Naive B cell (primary cell): Measurements from ENCODE around the gene MCC. TPM values are rescaled to one million over a fixed set of nuclear protein-coding genes. Genes with fewer than 3 reads are reported as not detected.

Experiments used
- ATAC-seq, 2 donors: fragments of 150-1000 bp; cut with Tn5 transposase; 2 replicates each; pipeline ENCODE4 v1.10.0; 2021; ENCODE audit warnings: low read depth in 2 of 2, mild to moderate bottlenecking in 2 of 2, moderate library complexity in 2 of 2
- DNase-seq: peaks from one replicate; pipeline ENCODE4 v3.0.0; 2022
- H3K27ac Mint-ChIP-seq, 6 donors: one replicate each; pipeline ENCODE4 v1.8.0; 2020 to 2022; ENCODE audit warnings: mild to moderate bottlenecking in 6 of 6, mixed read lengths in 6 of 6, moderate library complexity in 5 of 6, inconsistent platforms in 2 of 6
- H3K27me3 Mint-ChIP-seq, 3 donors: one replicate each; pipeline ENCODE4 v1.8.0; 2021 to 2022; ENCODE audit warnings: mixed read lengths in 3 of 3, mild to moderate bottlenecking in 1 of 3
- H3K36me3 Mint-ChIP-seq, 2 donors: one replicate each; pipeline ENCODE4 v1.8.0; 2020 to 2022; ENCODE audit warnings: mixed read lengths in 2 of 2, inconsistent platforms in 1 of 2, mild to moderate bottlenecking in 1 of 2
- H3K4me1 Mint-ChIP-seq, 3 donors: one replicate each; pipeline ENCODE4 v1.8.0; 2020 to 2022; ENCODE audit warnings: mixed read lengths in 3 of 3, inconsistent platforms in 1 of 3, mild to moderate bottlenecking in 1 of 3, moderate library complexity in 1 of 3
- H3K4me3 Mint-ChIP-seq, 8 donors: one replicate each; pipeline ENCODE4 v1.8.0; 2020 to 2022; ENCODE audit warnings: mild to moderate bottlenecking in 8 of 8, mixed read lengths in 8 of 8, moderate library complexity in 8 of 8, inconsistent platforms in 2 of 8
- H3K9me3 Mint-ChIP-seq, 7 donors: one replicate each; pipeline ENCODE4 v1.8.0; 2020 to 2022; ENCODE audit warnings: mixed read lengths in 7 of 7, mild to moderate bottlenecking in 5 of 7, inconsistent platforms in 2 of 7, moderate library complexity in 1 of 7
- polyA plus RNA-seq, 6 donors: library from polyadenylated mRNA; unstranded; fragments of 300-500 nt; fragmentation: Illumina TruSeq; gene quantifications; one replicate each; pipeline ENCODE4 v1.2.3, GENCODE V29; 2021; ENCODE audit warnings: low read depth in 6 of 6

MCC gene
- polyA plus RNA-seq, 6 donors from 2014 or later = 0.16 to 0.56 (median 0.31) TPM; not detected in 1

DNA sequence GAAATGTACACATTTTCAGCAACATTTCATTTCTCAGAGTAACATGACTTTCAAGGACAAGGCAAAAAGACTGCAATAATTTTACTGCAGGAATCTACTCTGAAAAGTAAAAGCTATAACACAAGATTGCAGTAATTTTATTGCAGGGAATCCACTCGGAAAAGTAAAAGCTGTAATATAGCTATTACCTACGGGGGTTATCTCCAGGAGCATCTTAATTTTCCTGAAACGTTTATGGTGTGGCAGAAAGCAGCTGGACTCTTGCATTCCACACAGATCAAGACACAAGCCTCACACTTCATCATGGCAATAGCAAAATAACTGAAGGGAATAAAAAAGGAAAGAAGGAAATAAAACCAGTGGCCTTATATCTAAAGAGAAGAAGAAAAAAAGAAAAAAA is 224.7 kb downstream of the MCC start:
- Mint-ChIP-seq H3K36me3 (no peaks in the 10 kb centered on the region), H3K4me3 (no peak overlapping the region), H3K27me3 (peaks cover 20 to 23% (median 22%) of the 10 kb centered on the region in 3 donors), H3K27ac (no peak overlapping the region), H3K4me1 (no peaks in the 10 kb centered on the region), H3K9me3 (no peaks in the 10 kb centered on the region)
- ATAC-seq (no peak), DNase-seq (no peak)

DNA sequence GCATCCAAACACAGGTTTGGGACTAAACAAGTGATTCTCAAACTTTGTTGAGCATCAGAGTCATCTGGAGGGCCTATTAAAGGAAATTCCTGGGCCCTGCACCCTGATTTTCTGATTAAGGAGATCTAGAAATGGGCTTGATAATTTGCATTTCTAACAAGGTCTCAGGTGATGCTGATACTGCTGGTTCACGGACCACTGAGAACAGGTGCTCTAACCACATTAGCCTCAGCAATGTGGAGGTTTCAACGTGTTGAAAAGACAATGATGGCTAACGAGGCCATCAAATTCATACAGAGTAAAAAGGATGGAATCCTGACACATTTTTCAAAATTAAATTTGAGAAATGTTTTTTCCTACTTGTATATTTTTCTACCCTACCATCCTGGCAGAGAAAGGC is 225.6 kb downstream of the MCC start:
- ATAC-seq (no peak), DNase-seq (no peak)
- no peak overlapping the region for H3K4me3 Mint-ChIP-seq
- no peaks in the 10 kb centered on the region for H3K36me3 Mint-ChIP-seq
- no peaks in the 10 kb centered on the region for H3K4me1 Mint-ChIP-seq
- H3K9me3 Mint-ChIP-seq = no peaks in the 10 kb centered on the region
- no peak overlapping the region for H3K27ac Mint-ChIP-seq
- peaks cover 17 to 19% (median 19%) of the 10 kb centered on the region in 3 donors for H3K27me3 Mint-ChIP-seq

DNA sequence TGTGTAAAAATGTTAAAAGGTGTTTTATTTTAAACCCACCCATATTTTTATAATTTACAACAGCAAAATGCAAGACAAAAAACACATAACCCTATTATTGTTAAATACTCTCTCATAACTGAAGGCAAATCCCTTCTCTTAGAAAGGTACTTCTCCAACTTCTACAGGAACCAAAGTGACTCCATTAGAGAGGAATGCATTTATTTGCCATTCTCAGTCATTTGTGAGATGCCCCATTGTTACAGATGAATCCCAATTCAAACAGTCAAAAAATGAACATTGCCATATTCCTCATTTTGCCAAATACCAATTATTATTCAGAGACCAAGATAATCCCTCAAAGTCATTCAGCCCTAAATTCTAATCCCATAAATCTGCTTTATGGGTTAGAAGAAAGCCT is 229.2 kb downstream of the MCC start:
- no peaks in the 10 kb centered on the region for H3K9me3 Mint-ChIP-seq
- no peak overlapping the region for H3K27ac Mint-ChIP-seq
- no peaks in the 10 kb centered on the region for H3K36me3 Mint-ChIP-seq
- DNase-seq (no peak), ATAC-seq (no peak)
- H3K4me3 Mint-ChIP-seq = no peak overlapping the region
- H3K4me1 Mint-ChIP-seq = no peaks in the 10 kb centered on the region
- peaks cover 13 to 14% (median 13%) of the 10 kb centered on the region in 3 donors for H3K27me3 Mint-ChIP-seq

DNA sequence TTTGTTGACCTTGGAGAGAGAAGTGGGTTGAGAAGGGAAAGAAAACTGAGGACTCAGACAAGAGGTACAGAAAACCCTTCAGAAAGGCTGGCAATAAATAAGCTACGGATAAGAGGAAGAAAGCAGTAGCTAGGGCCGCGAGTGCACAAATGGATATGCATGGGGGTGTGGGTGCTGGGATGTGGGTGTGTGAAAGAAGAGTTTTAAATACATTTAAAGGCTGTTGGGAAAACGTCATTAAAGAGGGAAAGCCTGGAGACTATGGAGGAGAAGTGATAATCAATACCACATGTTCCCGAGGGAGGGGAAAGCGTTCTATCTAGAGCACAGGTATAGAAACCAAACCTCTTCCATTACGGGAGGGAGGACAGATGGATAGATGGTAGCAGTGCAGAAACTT is 230.7 kb downstream of the MCC start:
- no peaks in the 10 kb centered on the region for H3K4me1 Mint-ChIP-seq
- peak overlapping the region in 1 of 8 donors; percentile 48 for H3K4me3 Mint-ChIP-seq
- H3K36me3 Mint-ChIP-seq = no peaks in the 10 kb centered on the region
- ATAC-seq (no peak), DNase-seq (no peak)
- no peaks in the 10 kb centered on the region for H3K9me3 Mint-ChIP-seq
- H3K27me3 Mint-ChIP-seq = peaks cover 21 to 24% (median 23%) of the 10 kb centered on the region in 3 donors
- no peak overlapping the region for H3K27ac Mint-ChIP-seq

DNA sequence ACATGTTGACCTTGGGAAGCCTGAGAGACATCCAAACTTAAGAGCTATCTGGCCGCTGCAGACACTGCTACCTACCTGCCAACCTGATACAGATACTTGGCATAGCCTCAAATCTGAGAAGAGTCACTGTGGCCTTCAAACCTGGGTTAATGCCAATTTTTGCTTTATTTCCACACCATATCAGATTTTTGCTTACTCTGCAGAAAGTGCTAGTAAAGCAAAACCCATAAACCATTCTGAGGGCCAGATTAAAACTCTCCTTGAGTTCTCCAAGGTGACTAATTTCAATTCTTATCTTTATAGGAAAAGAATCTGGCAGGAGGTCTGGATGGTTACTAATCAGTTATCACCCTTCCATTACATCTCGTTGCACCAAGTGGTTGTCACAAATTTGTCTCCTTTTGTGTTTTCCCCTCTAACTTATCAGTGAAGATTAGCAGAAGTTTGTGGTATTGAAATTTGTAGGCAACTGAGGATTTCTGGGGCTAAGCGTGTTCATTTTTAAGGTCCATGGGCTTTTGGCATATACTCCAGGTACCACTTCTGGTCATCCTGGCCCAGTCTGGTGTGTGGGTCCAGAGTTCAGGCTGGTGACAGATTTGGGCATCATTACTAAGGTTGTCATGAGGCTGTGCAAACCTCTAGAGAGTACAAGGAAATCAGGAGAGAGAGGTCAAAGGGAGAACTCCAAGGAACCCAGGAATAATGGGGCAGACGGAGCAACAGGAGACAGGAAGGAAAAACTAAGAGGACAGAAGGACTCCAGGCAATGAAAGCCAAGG is 231.4 kb downstream of the MCC start:
- no peak overlapping the region for H3K27ac Mint-ChIP-seq
- no peaks in the 10 kb centered on the region for H3K4me1 Mint-ChIP-seq
- H3K36me3 Mint-ChIP-seq = no peaks in the 10 kb centered on the region
- no peak for DNase-seq
- H3K9me3 Mint-ChIP-seq = no peaks in the 10 kb centered on the region
- ATAC-seq = no peak
- H3K4me3 Mint-ChIP-seq = peak overlapping the region in 1 of 8 donors; percentile 48
- H3K27me3 Mint-ChIP-seq = peaks cover 20 to 28% (median 28%) of the 10 kb centered on the region in 3 donors

DNA sequence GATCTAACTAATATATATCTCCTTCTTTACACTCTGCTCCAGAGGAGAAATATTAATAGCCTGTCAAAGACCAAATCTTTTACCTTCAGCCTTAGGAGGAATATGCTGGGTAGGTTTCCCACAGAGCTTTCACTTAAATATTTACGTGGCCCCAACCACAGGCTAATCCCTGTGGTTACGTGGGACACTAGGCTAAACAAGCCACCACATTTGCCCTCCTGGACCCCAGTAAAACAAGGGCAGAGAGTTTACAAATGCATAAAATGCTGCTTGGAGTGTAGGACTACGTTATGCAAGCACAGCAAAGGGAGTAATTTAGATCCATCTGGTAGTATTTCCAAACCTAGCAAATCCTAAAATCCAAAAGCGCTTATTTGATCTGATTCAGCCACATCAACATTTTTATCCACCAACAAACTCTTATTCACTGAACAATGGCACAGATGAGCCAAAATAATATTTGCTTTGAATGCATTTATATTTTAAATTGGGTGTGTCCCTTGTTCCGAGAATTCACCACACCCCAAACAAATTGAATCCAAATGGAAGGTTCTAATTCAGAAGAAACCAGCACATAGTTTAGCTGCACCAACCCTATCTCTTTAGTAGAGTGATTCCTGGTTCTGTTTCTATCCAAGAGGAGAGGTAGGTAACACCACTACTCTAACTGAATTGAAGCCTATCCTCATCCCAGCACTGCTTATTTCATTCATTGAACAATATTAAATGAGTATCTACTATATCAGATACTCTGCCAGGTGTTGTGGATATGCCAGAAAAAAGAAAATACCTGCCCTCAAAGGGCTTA is 232.5 kb downstream of the MCC start:
- H3K4me3 Mint-ChIP-seq = no peak overlapping the region
- DNase-seq = no peak
- no peaks in the 10 kb centered on the region for H3K4me1 Mint-ChIP-seq

DNA sequence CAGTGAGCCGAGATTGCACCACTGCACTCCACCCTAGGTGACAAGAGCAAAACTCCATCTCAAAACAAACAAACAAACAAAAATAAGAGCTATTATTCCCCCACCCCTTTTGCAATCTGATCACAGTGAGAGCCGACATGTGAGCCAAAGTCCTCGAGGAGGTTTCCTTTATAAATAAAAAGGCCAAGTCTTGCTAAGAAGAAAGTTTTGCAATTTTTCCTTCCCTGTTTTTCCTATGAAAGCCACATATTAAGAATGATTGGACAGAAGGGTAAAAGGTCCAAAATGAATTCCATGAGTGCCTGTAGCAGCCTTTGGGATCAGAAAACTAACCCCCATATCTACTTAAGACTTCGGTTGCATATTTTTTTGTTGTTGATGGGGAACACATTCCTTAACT is 233.1 kb downstream of the MCC start:
- no peak overlapping the region for H3K4me3 Mint-ChIP-seq
- no peak overlapping the region for H3K27ac Mint-ChIP-seq
- no peaks in the 10 kb centered on the region for H3K4me1 Mint-ChIP-seq
- peaks cover 22 to 34% (median 31%) of the 10 kb centered on the region in 3 donors for H3K27me3 Mint-ChIP-seq
- DNase-seq (no peak), ATAC-seq (no peak)
- H3K9me3 Mint-ChIP-seq = peaks cover 0 to 2% (median 0%) of the 10 kb centered on the region in 7 donors
- no peaks in the 10 kb centered on the region for H3K36me3 Mint-ChIP-seq

More for the DNA sequence above, 232.5 kb downstream of the MCC start:
- H3K27me3 Mint-ChIP-seq = peaks cover 21 to 33% (median 31%) of the 10 kb centered on the region in 3 donors
- no peaks in the 10 kb centered on the region for H3K36me3 Mint-ChIP-seq
- ATAC-seq = no peak
- H3K27ac Mint-ChIP-seq = no peak overlapping the region
- peaks cover 0 to 2% (median 0%) of the 10 kb centered on the region in 7 donors for H3K9me3 Mint-ChIP-seq

DNA sequence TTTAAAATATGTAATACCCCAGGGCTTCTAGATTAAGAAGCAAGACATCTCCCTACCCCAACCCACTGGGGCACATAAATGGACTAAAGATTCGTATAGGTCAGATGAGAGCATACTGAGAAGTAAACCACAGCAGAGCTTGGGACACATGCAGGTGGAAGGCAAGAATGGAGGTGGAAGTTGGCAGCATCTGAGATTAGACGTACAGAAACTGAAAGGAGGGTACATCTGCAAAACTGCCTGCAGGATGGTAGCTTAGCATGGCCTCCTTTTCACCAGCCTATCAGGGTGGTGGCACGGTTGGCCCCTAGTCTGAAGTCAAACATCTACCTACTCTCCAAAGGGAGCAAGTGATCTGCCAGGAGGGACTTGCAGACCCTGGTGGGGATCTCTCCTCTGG is 235.2 kb downstream of the MCC start:
- H3K36me3 Mint-ChIP-seq = no peaks in the 10 kb centered on the region
- H3K27me3 Mint-ChIP-seq = peaks cover 31 to 47% (median 43%) of the 10 kb centered on the region in 3 donors
- ATAC-seq (no peak), DNase-seq (no peak)
- H3K4me1 Mint-ChIP-seq = no peaks in the 10 kb centered on the region
- no peak overlapping the region for H3K27ac Mint-ChIP-seq
- peaks cover 0 to 2% (median 0%) of the 10 kb centered on the region in 7 donors for H3K9me3 Mint-ChIP-seq
- no peak overlapping the region for H3K4me3 Mint-ChIP-seq

DNA sequence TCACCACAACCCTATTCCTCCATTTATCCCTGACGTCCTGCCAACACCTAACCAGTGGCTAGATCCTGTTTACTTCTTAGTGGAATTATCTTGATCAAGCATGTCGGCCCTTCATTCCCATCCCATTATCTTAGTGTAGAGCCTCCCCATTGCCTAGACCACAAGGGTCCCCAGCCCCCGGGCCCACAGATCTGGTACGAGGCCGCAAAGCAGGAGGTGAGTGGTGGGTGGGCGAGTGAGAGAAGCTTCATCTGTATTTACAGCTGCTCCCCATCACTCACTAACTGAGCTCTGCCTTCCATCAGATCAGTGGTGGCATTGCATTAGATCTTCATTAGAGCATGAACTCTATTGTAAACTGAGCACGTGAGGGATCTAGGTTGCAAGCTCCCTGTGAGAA is 236.2 kb downstream of the MCC start:
- Mint-ChIP-seq H3K36me3 (no peaks in the 10 kb centered on the region), H3K9me3 (peaks cover 0 to 3% (median 0%) of the 10 kb centered on the region in 7 donors), H3K4me1 (no peaks in the 10 kb centered on the region), H3K27me3 (peaks cover 29 to 47% (median 42%) of the 10 kb centered on the region in 3 donors), H3K4me3 (no peak overlapping the region), H3K27ac (no peak overlapping the region)
- DNase-seq (no peak), ATAC-seq (no peak)

DNA sequence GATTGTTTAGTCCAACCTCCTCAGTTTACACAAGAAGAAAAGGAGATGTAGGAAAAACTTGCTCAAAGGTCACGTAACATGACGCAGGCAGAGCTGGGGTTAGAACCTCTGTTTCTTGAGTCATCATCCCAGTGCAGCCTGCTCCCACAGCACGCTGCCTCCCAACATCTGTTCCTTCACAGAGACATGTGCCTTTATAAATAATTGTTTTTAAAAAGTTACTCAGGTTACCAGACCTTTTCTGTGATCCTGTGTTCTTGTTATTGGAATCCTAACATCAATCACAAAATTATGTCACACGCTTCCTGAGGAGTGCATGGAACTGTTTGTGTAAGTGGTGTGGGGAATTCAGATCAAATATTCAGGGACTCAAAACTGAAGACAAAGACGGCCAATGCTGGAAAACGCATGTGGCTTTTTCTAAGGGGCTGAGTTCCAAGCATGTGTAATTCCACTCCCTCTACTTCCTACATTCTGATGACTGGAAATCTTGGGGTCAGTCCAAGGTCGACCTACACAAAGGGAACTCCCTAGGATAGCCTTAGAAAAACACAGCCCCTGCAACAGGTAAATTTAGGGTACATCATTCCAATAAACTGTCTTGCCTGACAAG is 237.8 kb downstream of the MCC start:
- DNase-seq = no peak

DNA sequence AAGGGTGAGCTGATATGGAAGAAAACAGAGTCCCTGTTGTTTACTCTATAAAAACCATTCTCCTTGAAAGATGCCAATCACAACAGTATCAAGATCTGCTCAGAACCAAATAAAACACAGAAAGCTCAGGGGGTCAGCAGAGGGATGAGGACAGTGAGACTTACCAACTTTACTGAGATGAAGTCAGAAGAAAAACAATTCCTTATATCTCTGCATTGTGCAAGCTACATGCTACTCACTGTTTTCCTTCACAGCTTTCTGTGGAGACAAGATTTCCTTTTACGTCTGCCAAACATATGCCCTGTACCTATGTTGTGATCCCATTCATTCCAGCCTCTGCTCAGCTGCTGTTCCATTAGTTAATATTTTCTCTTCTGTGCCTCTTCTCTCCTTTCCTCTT is 239.0 kb downstream of the MCC start:
- Mint-ChIP-seq H3K36me3 (no peaks in the 10 kb centered on the region), H3K4me1 (no peaks in the 10 kb centered on the region), H3K4me3 (no peak overlapping the region), H3K9me3 (peaks cover 0 to 7% (median 0%) of the 10 kb centered on the region in 7 donors), H3K27me3 (peaks cover 29 to 48% (median 35%) of the 10 kb centered on the region in 3 donors), H3K27ac (no peak overlapping the region)
- ATAC-seq (no peak), DNase-seq (no peak)

More for the DNA sequence above, 237.8 kb downstream of the MCC start:
- Mint-ChIP-seq H3K9me3 (peaks cover 0 to 7% (median 0%) of the 10 kb centered on the region in 7 donors), H3K4me1 (no peaks in the 10 kb centered on the region), H3K4me3 (no peak overlapping the region), H3K27me3 (peaks cover 29 to 48% (median 42%) of the 10 kb centered on the region in 3 donors), H3K27ac (no peak overlapping the region), H3K36me3 (no peaks in the 10 kb centered on the region)
- ATAC-seq = no peak

DNA sequence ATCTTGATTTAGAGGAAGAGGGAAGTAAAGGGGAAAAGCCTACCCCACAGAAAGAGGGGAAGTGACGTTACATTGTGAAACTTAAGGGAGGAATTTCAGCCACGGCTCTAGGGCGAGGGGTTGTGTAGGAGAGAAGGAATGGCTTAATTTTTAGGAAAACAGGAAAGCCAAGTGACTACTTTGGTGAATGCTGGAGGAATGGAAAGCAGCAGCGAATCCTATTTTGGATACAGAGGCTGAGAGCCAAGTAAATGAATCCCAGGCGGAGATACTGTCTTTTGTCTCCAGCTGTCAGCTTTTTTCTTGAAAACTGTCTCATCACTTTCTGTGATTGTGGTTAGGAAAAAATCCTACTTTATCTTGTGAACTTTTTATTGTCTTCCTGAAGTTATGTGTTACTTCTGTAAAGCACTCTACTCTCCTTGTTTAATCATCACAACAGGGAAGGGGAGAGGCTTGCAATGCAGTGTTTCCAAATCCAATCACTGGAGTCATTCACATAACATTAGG is 241.8 kb downstream of the MCC start:
- Mint-ChIP-seq H3K4me3 (no peak overlapping the region), H3K27me3 (peaks cover 18 to 43% (median 24%) of the 10 kb centered on the region in 3 donors), H3K4me1 (no peaks in the 10 kb centered on the region), H3K9me3 (peaks cover 0 to 7% (median 0%) of the 10 kb centered on the region in 7 donors), H3K36me3 (no peaks in the 10 kb centered on the region), H3K27ac (peak overlapping the region in 1 of 6 donors; percentile 17)
- ATAC-seq = no peak
- no peak for DNase-seq
